ENCODE results near the gene KDM4C.

GRCh38 chr9:6915635-6916034 lies 157.9 kb downstream of the KDM4C start:
- TF ChIP-seq CTCF (IDR thresholded peaks at IDR 0.05), result no peak
- TF ChIP-seq SIN3A (IDR thresholded peaks at IDR 0.05; ENCODE audit: borderline replicate concordance, insufficient read depth, low read depth, low read length), result no peak
- TF ChIP-seq POLR2AphosphoS5 (IDR thresholded peaks at IDR 0.05; ENCODE audit: low read depth, low read length), result no peak
- no peak for TF ChIP-seq TCF7L2 (IDR thresholded peaks at IDR 0.05; ENCODE audit: low read depth, low read length)
